Vagina (tissue), 2 donors: ENCODE data around the gene FUT2. TPM values are rescaled to one million over a fixed set of nuclear protein-coding genes. Genes with fewer than 3 reads are reported as not detected.
"Not testable (repeated sequence)": the region's sequence is repeated elsewhere in the genome, so short reads cannot be mapped to it uniquely, and the experiment has no call there.

Source experiments
- DNase-seq, 2 donors: peaks; one replicate each; pipeline ENCODE4 v3.0.0-alpha.2; 2017; ENCODE audit errors: extremely low spot score in 2 of 2
- H3K27ac ChIP-seq: fragments of 200-600 bp; sonication (generic); one replicate; pipeline ENCODE4 v1.5.1; 2019
- H3K27me3 ChIP-seq: fragments of 200-600 bp; sonication (generic); one replicate; pipeline ENCODE4 v1.5.1; 2019
- H3K36me3 ChIP-seq, 2 donors: fragments of 200-600 bp; sonication (generic); one replicate each; pipeline ENCODE4 v1.5.1; 2017 to 2019
- H3K4me1 ChIP-seq: fragments of 200-600 bp; sonication (generic); one replicate; pipeline ENCODE4 v1.5.1; 2019
- H3K4me3 ChIP-seq, 2 donors: fragments of 200-600 bp; sonication (generic); 1 replicate in 1 of 2; 2 replicates in 1 of 2; pipeline ENCODE4 v1.5.1; 2016 to 2019
- H3K9me3 ChIP-seq: fragments of 200-600 bp; sonication (generic); one replicate; pipeline ENCODE4 v1.5.1; 2019
- POLR2A ChIP-seq, 2 donors: fragments of 450-650 bp; IDR thresholded peaks; one replicate each; pipeline ENCODE4 v1.6.1; 2017; ENCODE audit warnings: antibody characterized with exemption in 2 of 2, mild to moderate bottlenecking in 2 of 2, moderate library complexity in 2 of 2
- POLR2AphosphoS5 ChIP-seq, 2 donors: sonication (generic); formaldehyde crosslinking; IDR thresholded peaks; one replicate each; pipeline ENCODE4 v1.9.0; 2017; ENCODE audit warnings: antibody characterized with exemption in 2 of 2, mild to moderate bottlenecking in 2 of 2, low read depth in 1 of 2; ENCODE audit not compliant: insufficient read depth in 1 of 2
- intact Hi-C: fragments of 100-400 bp; cut with DNase I; formaldehyde crosslinking; loops from one replicate; pipeline ENCODE4 v1.15.1; 2023
- total RNA-seq: library from RNA; depleted of rRNA; stranded (reverse); fragments of >200 nt; gene quantifications from one replicate; pipeline ENCODE4 v1.2.3, GENCODE V29; 2016
- TF ChIP-seq, protein P1 (sequence below), 3 experiments: fragments of 450-650 bp in 2 of 3; fragments of 200-600 bp in 1 of 3; sonication (generic) in 1 of 3; IDR thresholded peaks; one replicate each; pipeline ENCODE4 v1.5.1; 2017 to 2019; ENCODE audit warnings: antibody characterized with exemption in 3 of 3, mild to moderate bottlenecking in 2 of 3, moderate library complexity in 2 of 3

Gene FUT2
- total RNA-seq, 1 donor from 2014 or later, result 6.1 TPM

DNA sequence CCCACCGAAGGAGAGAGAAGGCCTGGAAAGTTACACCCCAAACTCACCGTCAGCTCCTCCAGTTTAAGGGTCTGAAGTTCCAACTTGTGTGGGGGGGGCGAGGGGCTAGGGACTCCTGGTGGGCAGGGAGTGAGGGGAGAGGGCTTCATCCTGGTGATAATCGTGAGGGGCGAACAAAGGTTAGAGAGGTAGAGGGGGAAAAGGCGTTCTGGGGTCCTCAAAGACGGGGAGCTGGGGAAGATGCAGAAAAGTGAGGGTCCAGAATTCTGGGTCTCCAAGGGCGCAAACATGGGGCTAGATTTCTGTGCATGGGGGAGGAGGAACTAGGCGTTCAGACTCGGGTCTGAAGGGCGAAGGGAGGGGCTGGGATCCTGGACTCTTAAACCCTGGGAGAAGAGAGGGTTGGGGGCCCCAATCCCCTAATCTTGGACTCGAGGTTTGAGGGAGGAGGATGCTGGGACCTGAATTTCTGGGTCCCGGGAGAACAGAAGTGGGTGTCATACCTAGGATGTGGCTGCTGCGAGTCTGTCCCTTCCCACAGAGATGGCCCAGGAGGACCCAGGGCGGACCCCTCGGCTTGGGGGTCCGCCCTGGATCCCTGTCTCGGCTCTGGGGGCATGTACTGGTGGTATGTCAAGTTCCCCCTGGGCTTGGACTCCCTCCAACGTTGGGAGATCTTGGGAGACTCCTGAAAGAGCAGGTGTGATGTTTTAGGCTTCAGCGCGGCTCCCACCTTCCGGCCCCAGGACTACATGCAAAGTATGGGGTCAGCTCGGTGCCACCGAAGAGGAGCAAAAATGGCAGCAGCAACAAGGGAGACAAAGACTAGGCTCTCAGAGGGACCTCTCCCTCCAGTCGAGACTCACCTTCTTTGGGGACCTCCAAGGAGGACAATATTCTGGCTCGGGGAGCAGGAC is 19.2 kb downstream of the FUT2 start:
- no peak for DNase-seq
- Histone ChIP-seq H3K27me3 (no peaks in the 10 kb centered on the region), H3K27ac (peak overlapping the region; percentile 95), H3K4me1 (peaks cover 62% of the 10 kb centered on the region), H3K9me3 (no peaks in the 10 kb centered on the region), H3K4me3 (peak overlapping the region; percentile 58 to 62), H3K36me3 (no peaks in the 10 kb centered on the region)
- TF ChIP-seq, protein P1, sequence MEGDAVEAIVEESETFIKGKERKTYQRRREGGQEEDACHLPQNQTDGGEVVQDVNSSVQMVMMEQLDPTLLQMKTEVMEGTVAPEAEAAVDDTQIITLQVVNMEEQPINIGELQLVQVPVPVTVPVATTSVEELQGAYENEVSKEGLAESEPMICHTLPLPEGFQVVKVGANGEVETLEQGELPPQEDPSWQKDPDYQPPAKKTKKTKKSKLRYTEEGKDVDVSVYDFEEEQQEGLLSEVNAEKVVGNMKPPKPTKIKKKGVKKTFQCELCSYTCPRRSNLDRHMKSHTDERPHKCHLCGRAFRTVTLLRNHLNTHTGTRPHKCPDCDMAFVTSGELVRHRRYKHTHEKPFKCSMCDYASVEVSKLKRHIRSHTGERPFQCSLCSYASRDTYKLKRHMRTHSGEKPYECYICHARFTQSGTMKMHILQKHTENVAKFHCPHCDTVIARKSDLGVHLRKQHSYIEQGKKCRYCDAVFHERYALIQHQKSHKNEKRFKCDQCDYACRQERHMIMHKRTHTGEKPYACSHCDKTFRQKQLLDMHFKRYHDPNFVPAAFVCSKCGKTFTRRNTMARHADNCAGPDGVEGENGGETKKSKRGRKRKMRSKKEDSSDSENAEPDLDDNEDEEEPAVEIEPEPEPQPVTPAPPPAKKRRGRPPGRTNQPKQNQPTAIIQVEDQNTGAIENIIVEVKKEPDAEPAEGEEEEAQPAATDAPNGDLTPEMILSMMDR (IDR thresholded peaks at IDR 0.05), result no peak
- TF ChIP-seq POLR2AphosphoS5 (IDR thresholded peaks at IDR 0.05; ENCODE audit: insufficient read depth in 1 of 2, low read depth in 1 of 2) (no peak), POLR2A (IDR thresholded peaks at IDR 0.05) (no peak)
- intact Hi-C loops, result no loop called here

DNA sequence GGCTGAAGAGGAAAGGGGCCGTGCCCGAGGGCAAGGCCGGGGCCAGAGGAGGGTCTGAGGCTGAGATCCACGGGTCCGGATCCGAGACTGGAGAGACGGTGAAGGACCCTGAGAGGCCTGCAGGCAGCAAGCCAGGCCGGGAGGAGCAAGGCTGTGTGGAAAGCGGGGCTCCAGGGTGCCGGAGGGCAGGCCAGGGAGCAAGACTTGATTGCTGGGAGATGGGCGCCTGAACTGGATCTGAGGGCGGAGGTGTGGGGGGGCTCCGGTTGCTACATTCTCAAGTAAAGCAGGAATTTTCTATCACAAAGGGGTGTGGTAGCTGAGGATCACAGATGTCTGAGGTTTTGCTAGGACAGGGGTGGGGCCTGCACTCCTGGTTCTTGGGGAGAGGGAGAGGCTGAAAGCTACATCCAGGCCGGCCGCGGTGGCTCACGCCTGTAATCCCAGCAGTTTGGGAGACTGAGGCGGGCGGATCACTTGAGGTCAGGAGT is 20.0 kb downstream of the FUT2 start:
- intact Hi-C loops, result no loop called here
- H3K4me3 ChIP-seq, result peak overlapping the region; percentile 58 to 62
- H3K4me1 ChIP-seq, result peaks cover 66% of the 10 kb centered on the region
- peak overlapping the region; percentile 95 for H3K27ac ChIP-seq
- no peaks in the 10 kb centered on the region for H3K9me3 ChIP-seq
- H3K36me3 ChIP-seq, result no peaks in the 10 kb centered on the region
- TF ChIP-seq, protein P1 (IDR thresholded peaks at IDR 0.05), result no peak
- TF ChIP-seq POLR2AphosphoS5 (IDR thresholded peaks at IDR 0.05; ENCODE audit: insufficient read depth in 1 of 2, low read depth in 1 of 2), result peak in 1 of 2 donors; percentile 11
- DNase-seq, result no peak
- no peaks in the 10 kb centered on the region for H3K27me3 ChIP-seq

DNA sequence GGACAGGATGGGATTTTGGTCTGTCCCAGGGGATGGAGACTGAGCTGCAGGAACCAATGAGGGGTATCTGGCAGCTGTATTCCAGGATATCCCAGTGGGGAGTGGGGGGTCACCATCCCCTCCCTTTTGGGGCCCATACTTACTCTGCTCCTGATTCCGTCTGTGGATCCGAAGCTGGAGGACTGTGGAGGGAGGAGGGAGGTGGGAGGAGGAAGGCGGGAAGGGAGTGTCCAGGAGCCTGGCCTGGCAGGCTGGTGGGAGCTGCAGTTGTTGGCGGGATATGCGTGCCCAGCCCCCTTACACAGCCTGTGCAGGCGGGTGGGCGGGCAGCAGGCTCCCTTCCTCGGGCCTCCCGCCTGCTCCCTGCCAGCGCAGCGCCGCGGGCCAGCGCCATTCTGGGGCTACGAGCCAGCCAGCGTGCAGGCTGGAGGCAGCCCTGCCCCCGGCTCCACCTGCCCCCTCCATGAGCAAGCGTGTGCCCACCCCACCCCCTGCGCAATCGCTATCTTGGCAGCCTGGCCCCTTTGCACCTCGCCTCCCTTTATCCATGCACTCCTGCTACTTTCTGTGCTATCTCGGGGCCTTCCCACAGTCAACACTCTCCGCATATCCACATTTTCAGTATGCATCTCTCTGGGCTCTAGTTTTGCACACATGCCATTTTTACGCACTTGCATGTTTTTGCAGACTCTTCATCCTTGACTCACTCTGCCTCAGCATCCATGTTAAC is 21.0 kb downstream of the FUT2 start:
- Histone ChIP-seq H3K36me3 (no peaks in the 10 kb centered on the region), H3K4me3 (peak overlapping the region; percentile 43 to 62), H3K9me3 (no peaks in the 10 kb centered on the region), H3K27me3 (no peaks in the 10 kb centered on the region), H3K27ac (peak overlapping the region; percentile 95), H3K4me1 (peaks cover 66% of the 10 kb centered on the region)
- TF ChIP-seq POLR2A (IDR thresholded peaks at IDR 0.05) (no peak), POLR2AphosphoS5 (IDR thresholded peaks at IDR 0.05; ENCODE audit: insufficient read depth in 1 of 2, low read depth in 1 of 2) (peak in 1 of 2 donors; percentile 50)
- TF ChIP-seq, protein P1 (IDR thresholded peaks at IDR 0.05), result no peak
- intact Hi-C loops, result no loop called here
- DNase-seq, result no peak

DNA sequence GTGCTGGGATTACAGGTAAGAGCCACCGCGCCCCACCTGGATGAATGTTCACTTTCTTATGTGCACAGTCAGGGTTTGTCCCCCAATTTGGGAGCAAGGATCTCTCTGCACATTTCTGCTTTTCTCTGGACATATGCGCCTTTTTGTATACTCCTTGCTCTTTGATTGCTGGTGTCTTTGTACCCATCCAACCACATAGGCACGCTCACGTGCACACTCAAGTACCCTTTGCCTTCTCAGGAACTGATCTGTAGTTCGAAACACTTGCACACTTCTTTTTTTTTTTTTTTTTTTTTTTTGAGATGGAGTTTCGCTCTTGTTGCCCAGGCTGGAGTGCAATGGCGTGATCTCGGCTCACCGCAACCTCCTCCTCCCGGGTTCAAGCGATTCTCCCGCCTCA is 22.3 kb downstream of the FUT2 start:
- H3K36me3 ChIP-seq, DNase-seq, H3K4me3 ChIP-seq, H3K9me3 ChIP-seq, H3K27me3 ChIP-seq, intact Hi-C loops: not testable (repeated sequence)
- H3K4me1 ChIP-seq, result peaks cover 61% of the 10 kb centered on the region
- peak overlapping the region; percentile 37 for H3K27ac ChIP-seq

DNA sequence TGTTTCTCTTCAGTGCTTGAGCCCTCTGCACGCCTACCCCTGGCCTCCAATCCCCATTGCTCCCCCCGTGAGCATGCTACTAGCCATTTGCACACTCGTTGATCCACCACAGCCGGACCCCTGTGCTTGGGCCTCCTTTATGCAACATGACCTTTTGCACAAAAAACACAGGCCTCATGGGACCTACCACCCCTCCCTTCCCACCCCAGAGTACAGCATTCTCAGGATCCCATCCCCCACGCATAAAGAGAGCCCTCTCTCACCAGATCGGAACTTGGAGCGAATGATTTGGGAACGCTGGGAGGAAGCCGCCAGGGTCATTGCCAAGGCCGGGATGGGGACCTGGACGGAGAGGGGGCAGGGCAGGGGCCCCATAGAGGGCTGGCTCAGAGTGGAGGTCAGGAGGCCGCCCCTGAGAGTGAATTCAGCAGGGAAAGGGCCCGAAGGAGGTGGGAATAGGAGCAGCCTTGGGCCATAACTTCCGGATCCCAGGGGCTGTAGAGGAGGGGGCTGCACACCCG is 23.0 kb downstream of the FUT2 start:
- Histone ChIP-seq H3K27me3 (no peaks in the 10 kb centered on the region), H3K4me1 (peaks cover 55% of the 10 kb centered on the region), H3K4me3 (no peak overlapping the region), H3K9me3 (no peaks in the 10 kb centered on the region), H3K36me3 (no peaks in the 10 kb centered on the region), H3K27ac (peak overlapping the region; percentile 50)
- DNase-seq, result no peak
- intact Hi-C loops, result no loop called here
- TF ChIP-seq POLR2AphosphoS5 (IDR thresholded peaks at IDR 0.05; ENCODE audit: insufficient read depth in 1 of 2, low read depth in 1 of 2), result no peak
